ENCODE results near the gene SMIM15.

The SMIM15 gene

GRCh38 chr5:61159070-61159469 is 3.2 kb downstream of the SMIM15 start:
- DNase-seq, result no peak

GRCh38 chr5:61151893-61152292 is 10.4 kb downstream of the SMIM15 start:
- DNase-seq, result no peak

GRCh38 chr5:61148515-61148914 is 13.8 kb downstream of the SMIM15 start:
- DNase-seq, result no peak

- DNase-seq, result no peak
Observed at GRCh38 chr5:61142811-61143210, 19.5 kb downstream of the SMIM15 start.

- no peak for DNase-seq
Observed at GRCh38 chr5:61142391-61142790, 19.9 kb downstream of the SMIM15 start.

- DNase-seq, result no peak
Observed at GRCh38 chr5:61141801-61142200, 20.5 kb downstream of the SMIM15 start.

GRCh38 chr5:61139931-61140330 is 22.3 kb downstream of the SMIM15 start:
- DNase-seq, result no peak

GRCh38 chr5:61139094-61139873 is 23.0 kb downstream of the SMIM15 start:
- DNase-seq, result no peak

- DNase-seq, result no peak
Observed at GRCh38 chr5:61137835-61138234, 24.4 kb downstream of the SMIM15 start.

GRCh38 chr5:61132559-61132958 is 29.7 kb downstream of the SMIM15 start:
- DNase-seq, result no peak

GRCh38 chr5:61130289-61130688 is 32.0 kb downstream of the SMIM15 start:
- no peak for DNase-seq

- no peak for DNase-seq
Observed at GRCh38 chr5:61123145-61123544, 39.1 kb downstream of the SMIM15 start.

GRCh38 chr5:61120534-61120933 is 41.7 kb downstream of the SMIM15 start:
- DNase-seq, result no peak

GRCh38 chr5:61119066-61119465 is 43.2 kb downstream of the SMIM15 start:
- DNase-seq, result no peak

- no peak for DNase-seq
Observed at GRCh38 chr5:61115968-61116367, 46.3 kb downstream of the SMIM15 start.

- no peak for DNase-seq
Observed at GRCh38 chr5:61114441-61114840, 47.8 kb downstream of the SMIM15 start.
